Stimulated activated CD4-positive, alpha-beta T cell treated with anti-CD3 and anti-CD28 coated beads, Interleukin-1b, Interleukin-23, amount 100 ng/mL, for 1 hour (primary cell): ENCODE results near the gene CHCHD1.
A peak's percentile ranks its signal among the peaks of the same experiment; 100 is the strongest.
"Not testable (repeated sequence)": the region's sequence is repeated elsewhere in the genome, so short reads cannot be mapped to it uniquely, and the experiment has no call there.

Experiments used
- DNase-seq, 2 donors: peaks; one replicate each; pipeline ENCODE4 v3.0.0-alpha.2; 2020; ENCODE audit warnings: low read depth in 2 of 2

The CHCHD1 gene

GRCh38 chr10:73768881-73769280 lies 13.0 kb upstream of the CHCHD1 start:
- DNase-seq, result peak; percentile 28 to 42

GRCh38 chr10:73769396-73769795 lies 12.5 kb upstream of the CHCHD1 start:
- DNase-seq, result no peak

GRCh38 chr10:73771722-73772280 lies 10.0 kb upstream of the CHCHD1 start:
- DNase-seq, result peak; percentile 49

GRCh38 chr10:73772281-73773151 lies 9.3 kb upstream of the CHCHD1 start:
- peak; percentile 39 to 52 for DNase-seq

- DNase-seq, result no peak
Observed at GRCh38 chr10:73773152-73773879, 8.5 kb upstream of the CHCHD1 start.

GRCh38 chr10:73774637-73775036 lies 7.2 kb upstream of the CHCHD1 start:
- DNase-seq, result no peak

- DNase-seq, result no peak
Observed at GRCh38 chr10:73779018-73779417, 2.8 kb upstream of the CHCHD1 start.

- DNase-seq, result no peak
Observed at GRCh38 chr10:73779539-73780197, 2.2 kb upstream of the CHCHD1 start.

GRCh38 chr10:73780301-73780700 lies 1.5 kb upstream of the CHCHD1 start:
- DNase-seq, result no peak

GRCh38 chr10:73780966-73781365 lies 882 bp upstream of the CHCHD1 start:
- no peak for DNase-seq

- no peak for DNase-seq
Observed at GRCh38 chr10:73781548-73781878, 335 bp upstream of the CHCHD1 start.

GRCh38 chr10:73782749-73783085 lies 869 bp downstream of the CHCHD1 start:
- no peak for DNase-seq

- peak; percentile 50 to 60 for DNase-seq
Observed at GRCh38 chr10:73785211-73785720, 3.4 kb downstream of the CHCHD1 start, which contains the start of gene ZSWIM8. Gene ZSWIM8, plus strand, starts transcription at chr10:73785606. Its CDS starts 273 bp downstream, at chr10:73785879.

- DNase-seq, result no peak
Observed at GRCh38 chr10:73785721-73786511, 4.1 kb downstream of the CHCHD1 start.

GRCh38 chr10:73786512-73786885 lies 4.7 kb downstream of the CHCHD1 start:
- DNase-seq, result no peak

GRCh38 chr10:73787031-73787800 lies 5.4 kb downstream of the CHCHD1 start:
- DNase-seq, result not testable (repeated sequence)

GRCh38 chr10:73788864-73789658 lies 7.2 kb downstream of the CHCHD1 start:
- no peak for DNase-seq

GRCh38 chr10:73789659-73790055 lies 7.8 kb downstream of the CHCHD1 start:
- DNase-seq, result no peak

- no peak for DNase-seq
Observed at GRCh38 chr10:73790886-73791625, 9.2 kb downstream of the CHCHD1 start.
